Esophagus squamous epithelium (tissue), 5 donors: Measurements from ENCODE around the gene FUT9. TPM values are rescaled to one million over a fixed set of nuclear protein-coding genes. Genes with fewer than 3 reads are reported as not detected.

Experiments
- DNase-seq: peaks from one replicate; lab custom pipeline; 2025; lab: John Stamatoyannopoulos, UW
- H3K27ac ChIP-seq, 4 donors: fragments of 200-600 bp; sonication (generic); one replicate each; pipeline ENCODE4 v1.5.1; 2016 to 2019; ENCODE audit warnings: mild to moderate bottlenecking in 1 of 4
- H3K27me3 ChIP-seq, 4 donors: fragments of 200-600 bp; sonication (generic); 1 replicate in 3 of 4; 2 replicates in 1 of 4; pipeline versions ENCODE4 v1.5.1 to v1.6.0; 2017 to 2021; ENCODE audit warnings: antibody characterized with exemption in 1 of 4
- H3K36me3 ChIP-seq, 3 donors: fragments of 200-600 bp; sonication (generic); one replicate each; pipeline ENCODE4 v1.5.1; 2016 to 2019
- H3K4me1 ChIP-seq, 3 donors: fragments of 200-600 bp; sonication (generic); one replicate each; pipeline ENCODE4 v1.5.1; 2017 to 2019
- H3K4me3 ChIP-seq, 4 donors: fragments of 200-600 bp; sonication (generic); 1 replicate in 3 of 4; 2 replicates in 1 of 4; pipeline ENCODE4 v1.5.1; 2016 to 2019; ENCODE audit warnings: mild to moderate bottlenecking in 2 of 4, moderate library complexity in 1 of 4
- H3K9me3 ChIP-seq, 3 donors: fragments of 200-600 bp; sonication (generic); one replicate each; pipeline ENCODE4 v1.5.1; 2016 to 2019
- POLR2A ChIP-seq, 4 donors: fragments of 450-650 bp; IDR thresholded peaks; one replicate each; pipeline ENCODE4 v1.6.1; 2017; ENCODE audit warnings: antibody characterized with exemption in 4 of 4, mild to moderate bottlenecking in 4 of 4, moderate library complexity in 3 of 4
- WGBS, 2 donors: methylation state at CpG; one replicate each; pipeline ENCODE4 v1.1.5; 2018; 5-methylcytosine and 5-hydroxymethylcytosine counted together
- intact Hi-C: fragments of 100-400 bp; cut with DNase I; formaldehyde crosslinking; loops from one replicate; pipeline ENCODE4 v1.15.0; 2022
- total RNA-seq, 4 donors: library from RNA; depleted of rRNA; stranded (reverse); fragments of >200 nt; gene quantifications; one replicate each; pipeline ENCODE4 v1.1.0, GENCODE V29; 2016
- TF ChIP-seq, protein P1 (sequence below), 6 experiments: fragments of 450-650 bp in 4 of 6; fragments of 200-600 bp in 2 of 6; sonication (generic) in 2 of 6; IDR thresholded peaks; one replicate each; pipeline ENCODE4 v1.5.1; 2016 to 2019; ENCODE audit warnings: antibody characterized with exemption in 6 of 6, mild to moderate bottlenecking in 4 of 6, moderate library complexity in 4 of 6
- donor health status: DM: yes; HTN: yes; CAD: no.

Gene FUT9
- total RNA-seq, 4 donors from 2014 or later, result not detected

DNA sequence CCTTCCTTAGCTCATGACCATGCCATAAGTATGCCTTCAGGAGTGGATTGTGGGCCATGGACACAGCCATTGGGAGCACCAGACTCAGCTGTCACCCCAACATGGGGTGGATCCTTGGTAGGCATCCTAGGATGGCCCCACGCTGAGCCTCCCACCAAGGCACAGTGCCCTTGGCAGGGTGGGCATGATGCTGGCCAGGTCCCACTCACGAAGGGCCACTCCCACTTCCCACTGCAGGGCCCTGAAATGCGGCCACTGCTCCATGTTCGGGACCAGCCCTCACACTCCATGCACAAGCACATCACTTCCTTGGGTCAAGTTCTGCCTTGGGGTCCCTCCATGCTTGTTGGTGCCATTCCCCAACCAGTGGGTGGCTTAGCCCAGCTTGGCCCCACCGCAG lies 12.9 kb upstream of the FUT9 start:
- TF ChIP-seq, protein P1, sequence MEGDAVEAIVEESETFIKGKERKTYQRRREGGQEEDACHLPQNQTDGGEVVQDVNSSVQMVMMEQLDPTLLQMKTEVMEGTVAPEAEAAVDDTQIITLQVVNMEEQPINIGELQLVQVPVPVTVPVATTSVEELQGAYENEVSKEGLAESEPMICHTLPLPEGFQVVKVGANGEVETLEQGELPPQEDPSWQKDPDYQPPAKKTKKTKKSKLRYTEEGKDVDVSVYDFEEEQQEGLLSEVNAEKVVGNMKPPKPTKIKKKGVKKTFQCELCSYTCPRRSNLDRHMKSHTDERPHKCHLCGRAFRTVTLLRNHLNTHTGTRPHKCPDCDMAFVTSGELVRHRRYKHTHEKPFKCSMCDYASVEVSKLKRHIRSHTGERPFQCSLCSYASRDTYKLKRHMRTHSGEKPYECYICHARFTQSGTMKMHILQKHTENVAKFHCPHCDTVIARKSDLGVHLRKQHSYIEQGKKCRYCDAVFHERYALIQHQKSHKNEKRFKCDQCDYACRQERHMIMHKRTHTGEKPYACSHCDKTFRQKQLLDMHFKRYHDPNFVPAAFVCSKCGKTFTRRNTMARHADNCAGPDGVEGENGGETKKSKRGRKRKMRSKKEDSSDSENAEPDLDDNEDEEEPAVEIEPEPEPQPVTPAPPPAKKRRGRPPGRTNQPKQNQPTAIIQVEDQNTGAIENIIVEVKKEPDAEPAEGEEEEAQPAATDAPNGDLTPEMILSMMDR (IDR thresholded peaks at IDR 0.05), result no peak
- TF ChIP-seq POLR2A (IDR thresholded peaks at IDR 0.05), result no peak
- H3K4me3 ChIP-seq, result no peak overlapping the region
- no peak overlapping the region for H3K27ac ChIP-seq
- H3K27me3 ChIP-seq, result no peaks in the 10 kb centered on the region
- peaks cover 0 to 10% (median 3%) of the 10 kb centered on the region in 3 donors for H3K9me3 ChIP-seq
- H3K4me1 ChIP-seq, result no peaks in the 10 kb centered on the region
- 64 to 70% methylated on average over 3 to 4 of the region's 5 CpGs for WGBS, 2 donors
- no peaks in the 10 kb centered on the region for H3K36me3 ChIP-seq
- no peak for DNase-seq
- intact Hi-C loops, result no loop called here

DNA sequence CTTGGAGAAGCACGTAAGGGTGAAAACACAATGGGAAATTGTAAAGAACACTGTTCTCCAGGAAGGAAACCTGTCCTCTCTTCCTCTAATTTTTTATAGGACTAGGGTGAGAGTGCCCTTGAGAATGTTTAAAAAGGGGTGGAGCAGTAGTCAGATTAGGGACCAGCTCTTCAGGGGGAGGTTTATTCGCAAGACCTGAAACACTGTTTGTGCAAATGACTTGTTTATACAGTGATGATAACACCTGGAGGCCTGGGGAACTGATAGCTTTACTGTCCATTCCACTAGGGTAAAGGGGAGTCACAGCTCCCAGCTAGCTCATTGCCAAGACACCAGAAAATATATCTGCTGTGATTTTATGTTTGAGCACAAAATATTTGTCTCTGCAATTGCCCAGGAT lies 8.1 kb upstream of the FUT9 start:
- no peak overlapping the region for H3K27ac ChIP-seq
- DNase-seq, result no peak
- no peaks in the 10 kb centered on the region for H3K4me1 ChIP-seq
- H3K9me3 ChIP-seq, result peaks cover 0 to 3% (median 0%) of the 10 kb centered on the region in 3 donors
- H3K27me3 ChIP-seq, result no peaks in the 10 kb centered on the region
- H3K36me3 ChIP-seq, result no peaks in the 10 kb centered on the region
- intact Hi-C loops, result no loop called here
- 28 to 30% methylated on average over 2 of the region's 2 CpGs for WGBS, 2 donors
- no peak overlapping the region for H3K4me3 ChIP-seq
- TF ChIP-seq, protein P1 (IDR thresholded peaks at IDR 0.05), result no peak
- TF ChIP-seq POLR2A (IDR thresholded peaks at IDR 0.05), result no peak

DNA sequence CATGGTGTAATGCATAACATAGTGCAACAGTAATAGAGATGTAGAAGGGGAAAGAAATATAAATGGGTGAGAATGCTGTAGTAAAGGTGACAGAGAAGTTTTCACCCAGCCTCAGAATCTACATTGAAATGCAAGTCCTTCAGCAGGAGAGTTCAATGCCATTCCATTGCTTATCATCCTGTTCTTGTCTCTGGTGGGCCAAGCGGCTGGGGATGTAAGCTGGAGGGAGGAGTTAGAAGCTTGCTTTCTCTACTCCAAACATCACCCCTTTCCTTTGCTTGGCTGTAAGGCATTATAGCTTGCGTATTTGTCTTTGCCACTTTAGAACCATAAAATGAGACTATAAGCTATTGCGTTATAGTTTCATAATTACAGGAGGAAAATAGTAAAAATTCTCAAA lies 2.2 kb upstream of the FUT9 start:
- peaks cover 0 to 31% (median 0%) of the 10 kb centered on the region in 4 donors for H3K27me3 ChIP-seq
- intact Hi-C loops, result no loop called here
- TF ChIP-seq POLR2A (IDR thresholded peaks at IDR 0.05), result no peak
- TF ChIP-seq, protein P1 (IDR thresholded peaks at IDR 0.05), result no peak
- no peak overlapping the region for H3K27ac ChIP-seq
- H3K4me3 ChIP-seq, result no peak overlapping the region
- 77% methylated on average over 3 of the region's 3 CpGs for WGBS, 2 donors
- no peaks in the 10 kb centered on the region for H3K4me1 ChIP-seq
- DNase-seq, result no peak
- H3K9me3 ChIP-seq, result no peaks in the 10 kb centered on the region
- H3K36me3 ChIP-seq, result no peaks in the 10 kb centered on the region

DNA sequence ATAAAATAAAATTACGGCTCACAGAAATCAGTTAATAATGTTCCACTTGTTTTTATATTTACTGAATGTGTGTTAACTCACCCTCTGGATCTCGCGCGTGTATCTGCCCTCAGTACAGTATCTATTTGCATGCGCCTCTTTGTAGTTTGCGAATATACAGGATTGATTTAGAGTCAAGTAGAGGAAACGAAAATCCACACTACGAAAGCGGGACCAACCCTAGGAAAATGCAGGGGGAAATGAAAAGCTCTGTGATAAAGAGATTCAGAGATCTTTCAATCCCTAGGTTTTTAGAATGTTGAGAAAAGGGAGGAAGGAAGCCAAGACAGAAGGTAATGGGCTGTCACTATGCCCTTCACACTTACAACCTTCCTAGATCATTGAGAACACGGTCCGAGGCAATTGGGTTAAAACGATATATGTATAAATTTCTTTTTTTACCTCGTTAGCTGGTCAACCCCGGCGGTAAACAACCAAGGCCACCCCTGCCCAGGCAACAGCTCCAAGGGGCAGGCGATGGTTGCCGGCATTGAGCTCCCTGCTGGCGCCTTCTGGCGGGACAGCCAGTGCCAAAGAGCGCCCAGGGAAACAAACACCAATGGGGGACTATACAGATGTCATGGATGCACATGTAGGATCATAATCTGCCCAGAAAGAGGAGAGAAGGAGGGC lies 792 bp upstream of the FUT9 start:
- Histone ChIP-seq H3K27me3 (peaks cover 0 to 31% (median 0%) of the 10 kb centered on the region in 4 donors), H3K4me3 (no peak overlapping the region), H3K9me3 (no peaks in the 10 kb centered on the region), H3K4me1 (no peaks in the 10 kb centered on the region), H3K27ac (no peak overlapping the region), H3K36me3 (no peaks in the 10 kb centered on the region)
- 14 to 15% methylated on average over 17 to 20 of the region's 20 CpGs for WGBS, 2 donors
- TF ChIP-seq, protein P1 (IDR thresholded peaks at IDR 0.05), result no peak
- no peak for TF ChIP-seq POLR2A (IDR thresholded peaks at IDR 0.05)
- DNase-seq, result no peak
- intact Hi-C loops, result no loop called here

DNA sequence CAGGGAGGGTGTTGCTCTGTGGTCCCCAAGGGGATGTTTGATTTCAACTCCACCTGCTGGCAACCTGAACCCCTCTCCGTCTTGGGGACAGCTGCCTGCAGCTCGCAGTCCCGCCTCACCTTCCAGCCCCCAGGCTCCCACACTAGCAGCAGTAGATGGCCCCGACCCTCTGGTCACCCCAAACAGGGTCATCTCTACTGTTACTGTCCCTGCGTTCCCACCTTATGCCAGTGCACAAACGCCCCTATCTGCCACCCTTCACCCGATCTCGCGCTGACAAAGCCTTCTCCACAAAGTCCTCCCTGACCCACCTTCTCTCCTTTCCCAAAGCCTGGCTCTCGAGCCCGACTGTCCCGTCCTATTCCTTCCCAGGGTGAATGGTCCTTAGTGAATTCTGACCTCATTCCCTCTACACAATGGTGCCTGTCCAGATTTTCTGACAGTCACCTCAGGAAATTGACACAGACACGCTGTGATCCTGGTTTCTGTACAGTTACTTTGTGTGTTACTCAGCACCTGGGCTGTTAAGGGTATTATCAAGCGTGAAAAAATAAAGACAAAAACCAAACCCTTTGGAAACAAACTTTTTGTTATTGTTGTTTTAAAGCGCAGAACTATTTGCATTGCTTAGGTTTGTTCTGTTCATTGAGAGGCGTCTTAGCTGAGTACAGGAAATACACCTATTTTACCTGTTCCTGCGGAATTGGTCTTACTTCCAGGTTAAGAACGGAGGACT lies 728 bp downstream of the FUT9 start:
- 7 to 13% methylated on average over 17 to 18 of the region's 18 CpGs for WGBS, 2 donors

More for the DNA sequence above, 728 bp downstream of the FUT9 start:
- Histone ChIP-seq H3K36me3 (no peaks in the 10 kb centered on the region), H3K27me3 (peaks cover 0 to 31% (median 0%) of the 10 kb centered on the region in 4 donors), H3K27ac (no peak overlapping the region), H3K9me3 (no peaks in the 10 kb centered on the region), H3K4me3 (no peak overlapping the region), H3K4me1 (no peaks in the 10 kb centered on the region)
- TF ChIP-seq, protein P1 (IDR thresholded peaks at IDR 0.05), result no peak
- no peak for TF ChIP-seq POLR2A (IDR thresholded peaks at IDR 0.05)
- DNase-seq, result no peak
- intact Hi-C loops, result no loop called here
